H1 (cell line): ENCODE data around the gene DYDC1. TPM values are rescaled to one million over a fixed set of nuclear protein-coding genes. Genes with fewer than 3 reads are reported as not detected.

Experiments used
- EP300 ChIP-seq, 2 experiments: IDR thresholded peaks; 1 replicate in 1 of 2; 2 replicates in 1 of 2; pipeline ENCODE4 v1.6.1; 2011 to 2012; ENCODE audit warnings: low read depth in 2 of 2, low read length in 2 of 2, mild to moderate bottlenecking in 2 of 2, borderline replicate concordance in 1 of 2, inconsistent platforms in 1 of 2, moderate library complexity in 1 of 2
- KDM1A ChIP-seq: fragments of 200-600, 300-600 bp; sonication (generic); IDR thresholded peaks from 2 replicates; pipeline ENCODE4 v1.7.1; 2016; ENCODE audit warnings: mild to moderate bottlenecking, low read length, borderline replicate concordance
- ZNF274 ChIP-seq: IDR thresholded peaks from 2 replicates; pipeline ENCODE4 v1.7.0; 2012; ENCODE audit warnings: low read length, borderline replicate concordance; ENCODE audit errors: extremely low read depth
- polyA plus RNA-seq, 7 experiments: library from polyadenylated mRNA; depleted of rRNA in 3 of 7; stranded (reverse) in 5 of 7; unstranded in 2 of 7; fragments of >200 nt in 5 of 7; fragments of 200-250 nt in 2 of 7; gene quantifications; 1 replicate in 5 of 7; 2 replicates in 1 of 7; 4 replicates in 1 of 7; pipeline versions ENCODE4 v1.2.1 to v1.2.3, GENCODE V29; 2011 to 2013; ENCODE audit warnings: missing spikeins in 2 of 7, mixed read lengths in 2 of 7
- total RNA-seq: library from RNA; stranded (reverse); fragmentation: NEBNext Ultra II Directional; extraction: Animal tissue kit (Norgen Biotek cat#: 25700); gene quantifications from 2 replicates; pipeline ENCODE4 v1.2.1, GENCODE V29; 2021
- TF ChIP-seq, protein P1 (sequence below): IDR thresholded peaks from 2 replicates; pipeline ENCODE4 v1.6.1; 2011; ENCODE audit warnings: low read length, improper control_type of control experiment

Gene DYDC1
- total and polyA plus RNA-seq, 2 of the 8 experiments (the other 6 are each of a cell fraction or from before 2014, with no cell fraction given), result not detected

DNA sequence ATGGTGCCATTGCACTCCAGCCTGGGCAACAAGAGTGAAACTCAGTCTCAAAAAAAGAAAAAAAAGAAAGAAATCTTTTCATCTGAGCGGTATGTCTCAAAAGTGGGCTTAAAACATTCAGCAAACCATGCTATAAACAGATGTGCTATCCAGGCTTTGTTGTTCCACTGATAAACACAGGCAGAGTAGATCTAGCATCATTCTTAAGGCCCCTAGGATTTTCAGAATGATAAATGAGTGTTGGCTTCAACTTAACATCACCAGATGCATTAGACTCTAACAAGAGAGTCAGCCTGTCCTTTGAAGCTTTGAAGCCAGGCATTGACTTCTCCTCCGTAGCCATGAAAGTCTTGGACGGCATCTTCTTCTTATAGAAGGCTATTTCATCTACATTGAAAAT is 23.1 kb upstream of the DYDC1 start (continued):
- TF ChIP-seq EP300 (IDR thresholded peaks at IDR 0.05; ENCODE audit: borderline replicate concordance in 1 of 2, low read depth in 2 of 2, low read length in 2 of 2), result no peak
- TF ChIP-seq, protein P1, sequence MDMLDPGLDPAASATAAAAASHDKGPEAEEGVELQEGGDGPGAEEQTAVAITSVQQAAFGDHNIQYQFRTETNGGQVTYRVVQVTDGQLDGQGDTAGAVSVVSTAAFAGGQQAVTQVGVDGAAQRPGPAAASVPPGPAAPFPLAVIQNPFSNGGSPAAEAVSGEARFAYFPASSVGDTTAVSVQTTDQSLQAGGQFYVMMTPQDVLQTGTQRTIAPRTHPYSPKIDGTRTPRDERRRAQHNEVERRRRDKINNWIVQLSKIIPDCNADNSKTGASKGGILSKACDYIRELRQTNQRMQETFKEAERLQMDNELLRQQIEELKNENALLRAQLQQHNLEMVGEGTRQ, result no peak
- TF ChIP-seq ZNF274, result no peak
- TF ChIP-seq KDM1A, result no peak
